GM12874 (cell line): ENCODE data around the gene NPHS1.

Experiments used
- TF ChIP-seq, protein P1 (sequence below): IDR thresholded peaks from 2 replicates; pipeline ENCODE4 v1.5.1; 2011; ENCODE audit warnings: low read depth, mild to moderate bottlenecking, control low read depth, low read length, moderate library complexity; ENCODE audit not compliant: insufficient read depth

Gene NPHS1

GRCh38 chr19:35777086-35777841 is 75.0 kb downstream of the NPHS1 start:
- TF ChIP-seq, protein P1, sequence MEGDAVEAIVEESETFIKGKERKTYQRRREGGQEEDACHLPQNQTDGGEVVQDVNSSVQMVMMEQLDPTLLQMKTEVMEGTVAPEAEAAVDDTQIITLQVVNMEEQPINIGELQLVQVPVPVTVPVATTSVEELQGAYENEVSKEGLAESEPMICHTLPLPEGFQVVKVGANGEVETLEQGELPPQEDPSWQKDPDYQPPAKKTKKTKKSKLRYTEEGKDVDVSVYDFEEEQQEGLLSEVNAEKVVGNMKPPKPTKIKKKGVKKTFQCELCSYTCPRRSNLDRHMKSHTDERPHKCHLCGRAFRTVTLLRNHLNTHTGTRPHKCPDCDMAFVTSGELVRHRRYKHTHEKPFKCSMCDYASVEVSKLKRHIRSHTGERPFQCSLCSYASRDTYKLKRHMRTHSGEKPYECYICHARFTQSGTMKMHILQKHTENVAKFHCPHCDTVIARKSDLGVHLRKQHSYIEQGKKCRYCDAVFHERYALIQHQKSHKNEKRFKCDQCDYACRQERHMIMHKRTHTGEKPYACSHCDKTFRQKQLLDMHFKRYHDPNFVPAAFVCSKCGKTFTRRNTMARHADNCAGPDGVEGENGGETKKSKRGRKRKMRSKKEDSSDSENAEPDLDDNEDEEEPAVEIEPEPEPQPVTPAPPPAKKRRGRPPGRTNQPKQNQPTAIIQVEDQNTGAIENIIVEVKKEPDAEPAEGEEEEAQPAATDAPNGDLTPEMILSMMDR, result no peak

DNA sequence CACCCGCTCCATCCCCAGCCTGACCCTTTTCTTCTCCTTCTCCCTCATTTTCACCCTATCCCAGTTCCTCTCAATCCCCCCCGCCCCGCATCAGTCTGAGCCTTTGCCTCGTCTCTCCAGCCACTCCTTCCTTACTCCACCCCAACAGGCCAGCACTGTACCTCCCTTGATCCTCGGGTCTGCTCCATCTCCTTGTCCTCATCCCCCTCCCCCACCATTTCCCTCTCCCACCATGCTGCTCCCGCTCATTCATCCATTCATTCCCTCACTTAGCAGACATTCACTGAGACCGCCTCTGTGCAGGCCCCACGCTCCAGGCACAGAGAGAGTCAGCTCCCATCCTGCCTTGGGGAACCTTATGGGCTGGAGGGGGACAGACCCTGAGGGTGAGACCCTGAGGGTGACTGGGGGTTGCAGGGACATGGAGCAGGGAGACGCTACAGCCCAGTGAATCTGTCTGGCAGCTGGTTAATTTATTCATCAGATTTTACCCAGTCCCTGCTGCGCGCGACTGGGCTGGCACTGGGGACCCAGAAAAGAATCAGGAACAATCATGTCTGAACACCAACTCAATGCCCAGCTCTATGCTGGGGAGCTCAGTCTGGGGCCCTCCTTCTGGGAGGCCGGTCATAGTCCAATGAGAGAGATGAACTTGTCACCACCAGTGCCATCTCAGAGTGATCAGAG is 76.1 kb downstream of the NPHS1 start:
- TF ChIP-seq, protein P1, result no peak
